GM18508 (cell line): ENCODE data around the gene INIP.
A peak's percentile ranks its signal among the peaks of the same experiment; 100 is the strongest.
"Not testable (repeated sequence)": the region's sequence is repeated elsewhere in the genome, so short reads cannot be mapped to it uniquely, and the experiment has no call there.

Experiments used
- ATAC-seq: cut with Tn5 transposase; IDR thresholded peaks from one replicate; pipeline ENCODE4 v1.9.1; 2021; ENCODE audit warnings: moderate number of reproducible peaks; ENCODE audit not compliant: insufficient read depth, unreplicated experiment

Gene INIP

DNA sequence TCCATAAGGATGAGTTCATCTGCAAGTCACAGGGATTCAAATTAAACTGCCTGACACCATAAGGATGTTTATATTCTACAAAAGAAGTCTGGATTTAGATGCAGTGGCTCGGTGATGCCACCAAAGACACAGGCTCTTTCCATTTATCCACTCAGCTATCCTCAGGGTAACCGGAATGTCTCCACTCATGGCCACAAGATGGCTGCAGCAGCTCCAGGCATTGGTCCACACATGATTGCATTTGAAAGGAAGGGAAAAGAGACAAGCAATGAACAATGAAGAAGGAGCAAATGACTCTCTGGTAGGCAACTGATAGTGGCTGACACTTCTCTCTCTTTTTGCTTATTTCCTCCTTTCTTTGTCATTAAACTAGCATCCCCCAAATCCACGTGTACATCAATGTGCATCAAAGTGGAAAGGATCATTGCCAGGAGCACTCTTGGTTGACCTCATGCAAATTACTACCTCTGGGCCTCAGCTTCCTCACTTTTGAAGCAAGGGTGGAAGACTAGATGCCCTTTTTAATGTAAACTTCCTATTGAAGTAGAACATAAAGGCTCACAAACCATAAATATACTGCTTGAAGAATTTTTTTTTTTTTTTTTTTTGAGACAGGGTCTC lies 25.4 kb upstream of the INIP start:
- no peak for ATAC-seq

DNA sequence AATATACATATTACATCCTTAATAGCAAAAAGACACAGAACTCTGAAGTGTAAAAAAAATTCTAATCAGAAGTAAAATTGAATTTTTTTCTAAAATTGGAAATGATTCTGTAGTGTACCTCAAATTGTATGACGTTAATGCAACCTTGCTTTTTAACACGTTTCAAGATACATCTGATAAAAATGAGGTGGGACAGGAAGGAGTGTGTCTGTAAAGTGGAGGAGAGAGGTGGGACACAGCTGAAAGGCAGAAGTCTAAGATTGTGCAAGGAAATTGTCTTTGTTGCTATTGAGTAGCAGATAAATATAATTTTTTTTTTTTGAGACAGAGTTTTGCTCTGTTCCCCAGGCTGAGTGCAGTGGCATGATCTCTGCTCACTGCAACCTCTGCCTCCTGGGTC lies 17.0 kb upstream of the INIP start:
- ATAC-seq = no peak

DNA sequence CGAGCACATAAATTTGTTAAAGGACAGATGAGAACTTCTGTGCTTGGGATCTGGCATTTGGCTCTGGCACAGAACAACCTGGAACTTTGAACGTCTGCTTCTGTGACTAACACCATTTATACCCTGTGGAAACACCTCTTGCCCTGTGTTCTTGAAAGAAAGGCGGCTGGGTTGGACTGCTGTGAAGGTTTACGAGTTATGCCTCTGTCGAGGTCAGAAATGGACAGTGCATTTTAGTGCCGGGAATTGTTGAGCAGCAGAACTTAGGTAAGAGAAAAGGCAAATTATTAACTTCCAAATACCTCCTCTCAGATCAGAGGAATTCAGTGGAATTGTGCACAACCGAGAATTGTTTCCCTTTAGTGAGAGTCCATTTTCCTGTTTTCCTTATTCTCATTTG lies 14.1 kb upstream of the INIP start:
- ATAC-seq = no peak

DNA sequence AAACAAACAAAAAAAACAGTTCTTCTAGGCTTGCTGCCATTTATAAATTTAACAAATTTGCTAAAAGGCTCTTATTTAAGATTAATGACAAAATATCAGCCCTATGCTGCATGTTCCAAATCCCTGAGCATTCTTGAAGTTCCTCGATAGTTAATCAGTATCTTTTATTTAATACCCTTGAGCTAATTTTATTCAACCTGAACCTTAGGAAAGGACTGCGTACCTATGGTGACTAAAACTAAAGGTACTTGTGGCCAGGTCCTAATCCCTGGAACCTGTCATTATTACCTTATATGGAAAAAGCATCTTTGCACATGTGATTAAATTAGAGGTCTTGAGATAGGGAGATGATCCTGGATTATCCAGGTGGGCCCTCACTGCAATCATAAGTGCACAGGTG lies 10.5 kb upstream of the INIP start:
- ATAC-seq = no peak

DNA sequence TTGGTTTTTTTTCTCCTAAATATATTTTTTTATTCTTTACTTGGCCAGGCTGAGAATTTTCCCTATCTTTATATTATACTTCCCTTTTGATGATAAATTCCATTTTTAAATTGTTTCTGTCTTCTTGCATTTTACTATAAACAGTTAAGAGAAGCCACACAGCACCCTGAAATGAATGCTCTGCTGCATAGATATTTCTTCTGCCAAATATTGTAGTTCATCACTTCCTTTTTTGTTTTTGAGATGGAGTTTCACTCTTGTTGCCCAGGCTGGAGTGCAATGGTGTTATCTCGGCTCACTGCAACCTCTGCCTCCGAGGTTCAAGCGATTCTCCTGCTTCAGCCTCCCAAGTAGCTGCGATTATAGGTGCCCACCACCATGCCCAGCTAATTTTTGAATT lies 8.5 kb upstream of the INIP start:
- ATAC-seq = no peak

DNA sequence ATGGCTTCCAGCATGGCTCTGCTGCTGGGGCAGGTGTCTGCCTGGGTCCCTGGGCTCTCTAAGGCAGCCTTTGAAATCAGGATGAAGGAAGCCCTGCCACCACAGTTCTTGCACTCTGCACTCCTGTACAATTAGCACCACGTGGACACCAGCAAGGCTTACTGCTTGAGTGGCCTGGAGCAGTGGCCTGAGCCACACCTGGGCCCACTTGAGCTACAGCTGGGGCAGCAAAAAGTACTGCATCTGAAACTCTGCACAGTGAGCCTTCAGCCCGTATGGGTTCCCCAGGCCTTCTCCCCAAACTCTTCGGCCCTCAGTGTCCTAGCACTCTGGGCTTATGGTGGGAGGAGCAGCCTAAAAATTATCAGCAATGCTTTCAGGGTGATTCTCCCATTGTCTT lies 8.0 kb upstream of the INIP start:
- no peak for ATAC-seq

DNA sequence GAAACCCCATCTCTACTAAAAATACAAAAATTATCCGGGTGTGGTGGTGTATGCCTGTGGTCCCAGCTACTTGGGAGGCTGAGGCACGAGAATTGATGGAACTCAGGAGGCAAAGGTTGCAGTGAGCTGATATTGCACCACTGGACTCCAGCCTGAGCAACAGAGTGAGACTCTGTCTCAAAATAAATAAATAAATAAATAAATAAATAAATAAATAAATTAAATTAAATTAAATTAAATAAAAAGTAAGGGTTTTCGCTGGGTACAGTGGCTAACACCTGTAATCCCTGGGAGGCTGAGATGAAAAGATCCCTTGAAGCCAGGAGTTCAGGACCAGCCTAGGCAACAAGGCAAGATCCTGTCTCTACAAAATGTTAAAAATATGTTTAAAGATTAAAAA lies 4.8 kb upstream of the INIP start:
- ATAC-seq = not testable (repeated sequence)

DNA sequence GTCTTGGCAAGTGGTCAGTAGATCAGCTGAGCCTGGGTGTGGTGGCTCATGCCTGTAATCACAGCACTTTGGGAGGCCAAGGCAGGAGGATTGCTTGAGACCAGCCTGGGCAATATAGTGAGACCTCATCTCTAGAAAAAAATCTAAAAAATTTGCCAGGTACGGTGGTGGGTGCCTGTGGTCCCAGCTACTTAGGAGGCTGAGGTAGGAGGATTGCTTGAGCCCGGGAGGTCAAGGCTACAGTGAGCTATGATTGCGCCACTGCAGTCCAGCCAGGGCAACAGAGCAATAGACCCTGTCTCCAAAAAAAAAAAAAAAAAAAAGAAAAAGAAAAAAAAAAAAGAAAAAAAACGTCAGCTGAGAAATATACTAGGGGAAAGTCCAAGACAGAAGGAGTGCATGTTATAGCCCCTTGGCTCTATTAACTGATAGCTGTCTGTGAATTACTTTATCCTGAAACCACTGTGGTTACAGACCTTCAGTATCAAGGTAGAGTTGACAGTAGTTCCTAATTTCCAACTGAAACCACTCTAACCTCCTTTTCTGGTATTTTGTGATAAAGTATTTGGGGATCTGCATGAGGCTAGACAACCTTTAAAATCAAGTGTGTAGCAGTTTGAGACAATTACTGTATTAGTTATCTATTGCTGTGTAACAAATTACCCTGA lies 2.3 kb upstream of the INIP start:
- ATAC-seq = no peak

DNA sequence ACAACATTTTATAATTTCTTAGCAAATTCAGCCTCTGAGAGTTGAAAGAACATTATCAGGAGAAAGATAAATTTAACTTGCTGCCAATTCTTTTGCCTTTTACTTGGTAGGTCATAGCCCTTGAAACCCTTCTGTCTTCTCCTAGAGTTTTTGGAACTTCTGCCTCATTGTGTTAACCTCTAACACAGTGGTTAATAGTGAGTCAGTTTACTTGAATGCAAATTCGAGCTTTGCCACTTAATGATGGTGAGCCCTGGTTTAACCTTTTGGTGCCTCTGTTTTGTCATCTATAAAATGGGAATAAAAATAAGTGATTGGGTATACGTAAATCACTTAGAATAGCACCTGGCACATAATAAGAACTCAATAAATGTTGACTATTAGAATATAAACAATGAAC lies 1.8 kb upstream of the INIP start:
- no peak for ATAC-seq

DNA sequence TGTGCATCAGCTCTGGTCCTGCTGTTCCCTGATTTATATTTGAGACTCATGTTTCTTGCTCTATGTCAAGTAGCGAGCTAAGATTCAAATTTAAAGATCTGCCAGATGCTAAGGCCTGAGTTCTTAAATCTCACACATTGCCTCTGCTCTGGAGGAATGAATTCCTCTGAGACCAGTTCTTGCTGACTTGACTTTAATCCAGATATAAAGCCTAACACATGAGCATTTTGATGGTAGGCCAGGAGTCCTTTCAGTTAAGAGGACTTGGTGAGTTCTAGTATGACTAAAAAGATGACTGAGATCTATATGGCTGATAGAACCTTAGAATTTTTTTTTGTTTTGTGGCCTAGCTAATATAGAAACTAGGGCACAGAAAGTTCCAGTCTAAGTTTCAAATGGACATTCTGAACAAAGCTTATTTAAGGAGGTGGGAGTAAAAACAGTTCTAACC lies 1.3 kb upstream of the INIP start:
- peak; percentile 26 for ATAC-seq

DNA sequence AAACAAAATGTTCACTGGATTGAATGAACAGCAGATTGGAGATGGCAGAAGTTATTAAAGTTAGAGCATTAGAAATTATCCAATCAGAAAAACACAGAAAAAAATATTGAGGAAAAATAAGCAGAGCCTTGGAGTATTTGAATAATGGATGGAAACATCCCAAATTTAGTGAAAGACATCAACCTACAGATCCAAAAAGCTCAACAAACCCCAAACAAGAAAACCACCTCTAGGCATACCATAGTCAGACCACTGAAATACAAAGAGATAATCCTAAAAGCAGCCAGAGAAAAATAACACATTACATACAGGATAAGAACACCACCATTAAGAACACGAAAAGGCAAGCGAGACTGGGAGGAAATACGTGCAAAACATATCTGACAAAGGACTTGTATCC lies 5.2 kb downstream of the INIP start:
- no peak for ATAC-seq

DNA sequence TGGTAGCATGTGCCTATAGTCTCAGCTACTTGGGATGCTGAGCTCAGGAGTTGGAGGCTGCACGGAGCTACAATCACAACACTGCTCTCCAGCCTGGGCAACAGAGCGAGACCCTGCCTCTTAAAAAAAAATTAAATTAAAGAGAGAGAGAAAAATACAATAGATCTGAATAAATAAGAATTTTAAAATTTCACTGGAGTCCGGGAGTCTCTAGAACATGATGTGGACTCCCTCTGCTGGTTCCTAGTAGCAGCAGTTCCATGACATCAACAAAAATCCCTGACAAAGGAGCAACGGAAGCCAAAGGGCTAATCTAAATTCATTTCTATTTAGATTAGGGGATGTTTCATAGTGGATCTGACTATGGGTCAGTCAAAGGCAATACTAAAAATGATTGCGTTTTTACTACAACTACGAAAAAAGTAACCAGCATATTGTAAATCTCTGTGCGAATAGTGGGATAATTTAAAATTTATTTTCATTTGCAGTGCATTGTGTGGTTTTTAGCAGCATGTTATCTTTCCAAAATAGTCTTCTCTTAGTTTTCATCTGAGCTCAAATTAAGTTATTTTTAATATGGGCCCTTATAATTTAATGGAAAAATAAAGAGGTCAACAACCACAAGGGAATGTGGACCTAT lies 6.7 kb downstream of the INIP start:
- ATAC-seq = no peak

DNA sequence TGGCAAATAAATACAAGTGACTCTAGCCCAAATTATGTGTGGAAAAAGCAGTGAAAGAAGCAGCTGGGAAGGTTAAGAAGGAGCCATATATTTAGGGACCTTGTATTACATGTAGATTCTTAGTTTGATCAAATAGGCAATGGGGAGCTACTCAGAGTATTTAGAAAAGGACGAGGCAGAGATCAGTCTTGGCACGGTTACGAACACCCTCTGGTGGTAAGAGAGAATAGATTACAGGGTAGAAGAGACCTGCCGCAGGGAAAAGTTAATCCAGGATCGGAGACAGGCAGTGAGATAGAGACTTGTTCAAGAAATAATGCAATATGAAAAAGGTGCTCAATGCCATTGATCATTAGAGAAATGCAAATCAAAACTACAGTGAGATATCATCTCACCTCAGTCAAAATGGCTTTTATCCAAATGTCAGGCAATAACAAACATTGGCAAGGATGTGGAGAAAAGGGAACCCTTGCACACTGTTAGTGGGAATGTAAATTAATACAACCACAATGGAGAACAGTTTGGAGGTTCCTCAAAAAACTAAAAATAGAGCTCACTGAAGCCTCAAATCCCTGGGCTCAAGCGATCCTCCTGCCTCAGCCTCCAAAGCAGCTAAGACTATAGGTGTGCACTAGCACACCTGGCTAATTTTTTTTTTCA lies 12.0 kb downstream of the INIP start:
- ATAC-seq = no peak

DNA sequence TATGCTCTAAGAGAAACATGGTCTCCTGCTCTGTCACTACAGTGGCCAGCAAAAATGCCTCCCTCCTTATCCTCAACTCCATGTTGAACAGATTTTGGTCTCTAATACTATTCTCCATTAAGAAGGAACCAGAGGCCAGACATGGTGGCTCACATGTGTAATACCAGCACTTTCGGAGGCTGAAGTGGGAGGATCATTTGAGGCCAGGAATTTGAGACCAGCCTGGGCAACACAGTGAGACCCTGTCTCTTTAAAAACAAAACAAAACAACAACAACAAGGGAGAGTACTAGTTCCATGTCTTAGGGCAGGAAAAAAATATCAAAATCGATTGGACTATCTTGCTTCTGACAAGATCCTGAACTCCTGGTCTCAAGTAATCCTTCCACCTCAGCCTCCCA lies 14.6 kb downstream of the INIP start:
- ATAC-seq = no peak

DNA sequence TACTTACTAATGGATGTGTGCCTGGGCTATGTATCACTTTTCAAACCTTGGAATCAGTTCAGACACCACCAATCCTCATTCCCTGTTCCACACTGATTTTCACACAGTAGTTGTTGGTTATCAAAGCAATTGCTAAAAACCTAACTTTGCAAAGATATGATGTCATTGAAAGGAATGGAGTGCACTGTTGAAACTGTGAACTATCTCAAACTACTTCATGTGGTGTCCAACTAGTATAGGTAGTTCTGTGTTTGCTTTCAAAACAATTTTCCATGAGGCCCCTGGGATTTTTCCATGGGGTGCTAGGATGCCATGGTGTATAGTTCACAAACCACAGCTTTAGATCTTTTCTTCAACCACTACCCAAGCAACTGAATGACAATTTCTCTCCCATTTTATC lies 17.8 kb downstream of the INIP start:
- ATAC-seq = no peak

DNA sequence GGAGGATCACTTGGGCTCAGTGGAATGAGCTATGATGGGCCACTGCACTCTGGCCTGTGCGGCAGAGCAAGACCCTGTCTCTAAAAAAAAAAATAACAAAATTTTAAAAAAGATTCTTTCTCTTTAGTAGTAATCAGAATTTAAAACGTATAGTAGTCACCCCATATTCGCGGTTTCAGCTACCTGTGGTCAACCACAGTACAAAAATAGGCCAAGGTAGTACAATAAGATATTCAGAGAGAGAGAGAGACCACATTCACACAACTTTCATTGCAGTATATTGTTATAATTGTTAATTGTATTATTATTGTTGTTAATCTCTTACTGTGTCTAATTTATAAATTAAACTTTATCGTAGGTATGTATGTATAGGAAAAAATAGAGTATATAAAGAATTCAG lies 18.7 kb downstream of the INIP start:
- ATAC-seq = no peak

DNA sequence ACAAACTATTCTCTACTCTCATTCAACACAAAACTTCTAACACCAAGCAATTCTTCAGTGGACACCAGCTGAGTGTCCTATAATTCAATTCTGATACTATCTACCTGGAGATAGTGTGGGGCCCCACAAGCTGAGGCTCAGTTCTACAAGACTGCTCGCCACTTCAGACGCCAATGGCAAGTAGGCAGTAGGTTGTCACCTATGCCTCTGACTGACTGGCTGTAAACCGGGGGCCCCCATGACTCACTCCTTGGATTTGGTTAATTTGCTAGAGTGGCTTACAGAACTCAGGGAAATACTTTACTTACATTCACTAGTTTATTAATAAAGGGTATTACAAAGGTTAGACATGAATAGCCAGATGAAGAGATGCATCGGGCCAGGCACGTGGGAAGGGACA lies 21.5 kb downstream of the INIP start:
- no peak for ATAC-seq

DNA sequence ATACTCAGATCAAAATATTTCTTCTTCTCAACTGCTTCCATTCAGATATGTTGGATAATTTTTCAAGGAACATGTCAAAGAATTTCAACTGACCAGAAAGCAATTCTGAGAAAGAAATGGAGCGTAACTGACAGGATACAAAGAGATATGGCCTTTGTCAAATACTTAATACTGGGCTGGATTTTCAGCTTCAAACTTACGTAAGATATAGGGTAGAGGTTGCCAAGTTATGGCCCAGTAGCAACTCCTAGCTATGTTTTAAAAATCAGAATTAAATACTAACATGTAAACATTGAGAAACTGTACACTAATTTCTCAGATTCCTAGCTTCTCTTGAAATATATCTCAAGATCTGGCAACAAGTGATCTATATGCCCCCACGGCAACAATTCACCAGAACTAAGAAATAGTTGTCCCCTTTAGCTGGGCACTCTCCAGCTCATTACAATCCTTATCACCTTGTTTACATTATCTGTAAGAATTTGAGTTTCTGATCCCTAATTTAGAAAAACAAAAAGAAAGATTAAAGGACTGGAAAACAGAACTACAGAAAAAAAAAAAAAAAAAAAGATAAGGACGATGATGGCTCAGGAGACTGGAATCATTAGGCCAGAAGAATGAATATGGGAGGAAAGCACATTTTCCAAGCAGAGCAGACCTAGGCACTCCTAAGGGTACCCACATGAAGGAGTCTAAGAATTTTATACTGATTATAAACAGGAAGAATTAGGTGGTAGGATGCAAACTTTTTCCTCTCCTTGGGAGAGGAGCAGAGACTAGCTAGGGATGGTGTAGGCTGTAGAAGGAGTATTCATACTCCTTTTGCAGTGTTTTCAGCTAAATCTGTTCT lies 23.0 kb downstream of the INIP start:
- no peak for ATAC-seq

DNA sequence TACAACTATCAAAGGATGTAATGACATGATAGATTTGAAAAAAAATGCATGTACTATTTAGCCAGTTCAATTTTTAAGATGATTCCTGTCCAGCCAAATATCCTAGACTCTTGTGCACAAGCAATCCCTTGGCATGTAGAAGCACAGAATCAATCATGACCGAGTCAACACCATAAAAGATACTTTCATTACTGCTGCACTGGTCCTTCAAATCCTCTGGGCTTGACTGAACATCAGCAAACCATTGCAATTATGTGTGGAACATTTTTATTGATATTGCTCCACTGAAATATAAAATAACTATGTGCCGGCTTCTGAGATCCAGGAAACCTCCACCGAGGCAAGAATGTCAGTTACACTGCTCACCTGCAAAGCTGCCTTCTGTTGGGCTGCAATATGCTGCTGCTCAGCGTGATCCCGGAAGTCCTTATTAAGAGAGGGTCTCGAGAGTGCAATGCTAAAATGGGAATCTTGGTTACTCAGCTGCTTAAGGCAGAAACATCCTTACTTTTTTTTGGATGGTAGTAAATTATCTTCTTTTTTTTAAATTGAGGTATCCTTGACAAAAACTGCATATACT lies 28.7 kb downstream of the INIP start:
- no peak for ATAC-seq

DNA sequence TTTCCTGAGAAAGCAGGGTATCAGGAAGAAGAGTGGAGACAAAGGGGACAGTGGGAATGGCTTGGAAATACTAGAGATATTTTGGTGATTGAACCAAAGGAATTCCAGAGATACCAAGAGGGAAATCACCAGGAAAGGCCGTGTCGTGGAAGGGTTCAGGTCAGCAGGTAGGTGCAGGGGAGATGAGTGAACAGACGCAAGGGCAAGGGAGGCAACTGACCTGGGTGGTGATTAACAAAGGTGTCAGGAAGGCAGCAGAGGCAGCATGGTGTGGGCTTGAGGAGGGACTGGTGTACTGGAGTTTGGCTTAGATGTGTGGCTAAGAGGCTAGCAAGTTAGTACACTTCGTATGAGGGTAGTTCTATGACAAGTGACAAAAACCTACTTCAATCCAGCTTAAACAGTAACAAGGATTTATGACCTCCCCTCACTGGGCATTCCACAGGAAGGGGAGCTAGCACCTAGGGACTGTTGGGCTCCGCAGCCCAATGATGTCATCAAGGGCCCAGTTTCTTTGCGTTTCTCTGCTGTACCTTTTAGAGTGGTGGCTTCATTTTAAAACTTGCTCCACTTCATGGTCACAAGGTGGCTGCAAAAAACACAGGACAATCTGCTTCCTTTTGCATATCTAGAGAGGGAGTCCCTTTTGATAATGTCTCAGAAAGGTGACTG lies 37.0 kb downstream of the INIP start:
- no peak for ATAC-seq
